Smooth muscle cell of trachea (primary cell): ENCODE results near the gene CLGN. TPM values are rescaled to one million over a fixed set of nuclear protein-coding genes. Genes with fewer than 3 reads are reported as not detected.

Experiments used
- total RNA-seq: library from RNA; depleted of rRNA; stranded (reverse); fragments of >200 nt; gene quantifications from 2 replicates; pipeline ENCODE4 v1.2.1, GENCODE V29; 2014

The CLGN gene
- total RNA-seq: 11.6 and 34.2 TPM in 2 replicates

DNA sequence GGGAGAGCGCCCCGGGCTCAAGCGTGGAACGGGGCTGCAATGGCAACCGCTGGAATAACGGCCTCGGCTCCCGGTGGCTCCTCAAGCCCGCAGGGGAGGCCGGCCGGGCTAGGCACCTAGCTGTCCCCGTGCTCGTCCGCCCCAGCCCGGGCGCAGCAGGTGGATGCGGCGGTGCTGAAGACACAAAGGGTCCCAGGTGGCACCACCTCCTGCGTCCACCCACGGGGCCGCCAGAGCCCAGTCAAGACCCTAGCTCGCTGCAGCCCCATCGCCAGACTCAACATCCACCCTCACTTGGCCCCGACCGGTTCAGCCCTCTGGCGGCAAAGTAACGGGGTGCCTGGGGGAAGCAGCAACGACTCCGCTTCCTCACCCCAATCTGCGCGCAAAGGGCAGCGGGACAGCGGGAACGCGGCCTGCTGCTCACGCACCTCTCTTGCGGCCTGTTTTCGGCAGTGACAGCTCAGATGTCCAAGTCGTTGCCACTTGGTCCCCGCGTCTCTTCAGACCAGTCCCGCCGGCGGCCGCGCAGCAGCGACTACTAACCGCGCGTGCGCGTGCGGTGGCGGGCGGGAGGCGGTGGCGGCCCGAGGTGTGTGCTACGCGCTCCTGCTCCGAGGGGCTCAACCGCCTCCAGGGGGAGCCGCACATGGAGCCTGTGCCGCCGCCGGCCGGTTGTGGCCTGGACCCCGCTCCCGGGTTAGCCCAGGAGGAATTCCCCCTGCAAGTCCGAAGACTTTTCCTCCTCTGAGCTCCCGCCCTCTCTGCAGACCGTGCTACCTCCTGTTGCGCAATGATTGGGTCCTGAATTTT, at the start of gene CLGN:
Gene CLGN, minus strand, starts transcription at position 543 of the 813 bp plus-strand sequence. CDS start 14,570 bp downstream, outside the sequence.

GRCh38 chr4:140373328-140374129, 53.9 kb downstream of the CLGN start, which contains the start of gene SCOC:
Gene SCOC (plus strand): TSS chr4:140373646. CDS start chr4:140379171, 5,525 bp downstream.

Other genes with a start within 250 kb of the CLGN start
- gene SCOC, start 54.0 kb downstream of the CLGN start, total RNA-seq: 49.8 and 66.3 TPM in 2 replicates
- under 0.01 TPM in 1 of 2 replicates, not detected in the other for gene MGAT4D, start 70.6 kb upstream of the CLGN start, total RNA-seq
- gene ELMOD2, start 96.5 kb upstream of the CLGN start, total RNA-seq: 22.0 and 67.3 TPM in 2 replicates
- gene UCP1, start 141.3 kb upstream of the CLGN start, total RNA-seq: not detected in 2 replicates